Kidney epithelial cell (primary cell): Measurements from ENCODE around the gene NDUFS2. TPM values are rescaled to one million over a fixed set of nuclear protein-coding genes. Genes with fewer than 3 reads are reported as not detected.

ENCODE experiments used
- DNase-seq: peaks from one replicate; pipeline ENCODE4 v3.0.0-alpha.2; 2010; ENCODE audit warnings: low read depth
- H3K27me3 ChIP-seq: 2 replicates; pipeline ENCODE4 v1.6.0; 2011; ENCODE audit warnings: low read length; ENCODE audit not compliant: control insufficient read depth, insufficient read depth
- H3K36me3 ChIP-seq: 2 replicates; pipeline ENCODE4 v1.5.1; 2011; ENCODE audit warnings: low read length; ENCODE audit not compliant: control insufficient read depth, insufficient read depth
- H3K4me3 ChIP-seq: 2 replicates; pipeline ENCODE4 v1.5.1; 2011; ENCODE audit warnings: low read depth, mild to moderate bottlenecking, control low read depth, low read length
- total RNA-seq: library from RNA; depleted of rRNA; stranded (reverse); fragments of >200 nt; gene quantifications from 2 replicates; pipeline ENCODE4 v1.2.3, GENCODE V29; 2015
- TF ChIP-seq, protein P1 (sequence below): IDR thresholded peaks from 2 replicates; pipeline ENCODE4 v1.5.1; 2011; ENCODE audit warnings: mild to moderate bottlenecking, moderate library complexity, low read length, control low read depth, inconsistent platforms; ENCODE audit not compliant: insufficient read depth, poor library complexity, severe bottlenecking

The NDUFS2 gene
- total RNA-seq, 1 donor from 2014 or later, result 96.9 TPM

DNA sequence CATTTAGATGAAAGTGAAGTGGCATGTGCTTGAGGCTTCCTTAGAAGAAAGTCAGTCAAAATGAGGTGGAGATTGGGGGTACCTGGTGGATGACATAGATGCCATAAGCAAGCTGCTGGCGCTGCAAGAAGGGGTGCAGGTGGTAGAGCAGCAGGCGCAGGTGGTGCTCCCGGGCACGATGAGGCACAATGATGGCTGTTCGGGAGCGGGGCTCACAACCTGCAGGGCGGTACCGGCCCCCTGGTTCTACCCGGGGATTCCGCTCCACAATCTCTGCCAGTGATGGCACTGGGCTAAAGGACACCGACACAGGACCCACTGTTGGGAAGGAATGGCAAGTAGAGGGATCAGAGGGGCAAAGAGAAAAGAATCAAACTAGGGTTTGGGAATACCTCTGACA lies 27.3 kb upstream of the NDUFS2 start:
- Histone ChIP-seq H3K27me3 (no peaks in the 10 kb centered on the region), H3K36me3 (peaks cover 2% of the 10 kb centered on the region), H3K4me3 (no peak overlapping the region)
- TF ChIP-seq, protein P1, sequence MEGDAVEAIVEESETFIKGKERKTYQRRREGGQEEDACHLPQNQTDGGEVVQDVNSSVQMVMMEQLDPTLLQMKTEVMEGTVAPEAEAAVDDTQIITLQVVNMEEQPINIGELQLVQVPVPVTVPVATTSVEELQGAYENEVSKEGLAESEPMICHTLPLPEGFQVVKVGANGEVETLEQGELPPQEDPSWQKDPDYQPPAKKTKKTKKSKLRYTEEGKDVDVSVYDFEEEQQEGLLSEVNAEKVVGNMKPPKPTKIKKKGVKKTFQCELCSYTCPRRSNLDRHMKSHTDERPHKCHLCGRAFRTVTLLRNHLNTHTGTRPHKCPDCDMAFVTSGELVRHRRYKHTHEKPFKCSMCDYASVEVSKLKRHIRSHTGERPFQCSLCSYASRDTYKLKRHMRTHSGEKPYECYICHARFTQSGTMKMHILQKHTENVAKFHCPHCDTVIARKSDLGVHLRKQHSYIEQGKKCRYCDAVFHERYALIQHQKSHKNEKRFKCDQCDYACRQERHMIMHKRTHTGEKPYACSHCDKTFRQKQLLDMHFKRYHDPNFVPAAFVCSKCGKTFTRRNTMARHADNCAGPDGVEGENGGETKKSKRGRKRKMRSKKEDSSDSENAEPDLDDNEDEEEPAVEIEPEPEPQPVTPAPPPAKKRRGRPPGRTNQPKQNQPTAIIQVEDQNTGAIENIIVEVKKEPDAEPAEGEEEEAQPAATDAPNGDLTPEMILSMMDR, result no peak
- DNase-seq, result no peak

DNA sequence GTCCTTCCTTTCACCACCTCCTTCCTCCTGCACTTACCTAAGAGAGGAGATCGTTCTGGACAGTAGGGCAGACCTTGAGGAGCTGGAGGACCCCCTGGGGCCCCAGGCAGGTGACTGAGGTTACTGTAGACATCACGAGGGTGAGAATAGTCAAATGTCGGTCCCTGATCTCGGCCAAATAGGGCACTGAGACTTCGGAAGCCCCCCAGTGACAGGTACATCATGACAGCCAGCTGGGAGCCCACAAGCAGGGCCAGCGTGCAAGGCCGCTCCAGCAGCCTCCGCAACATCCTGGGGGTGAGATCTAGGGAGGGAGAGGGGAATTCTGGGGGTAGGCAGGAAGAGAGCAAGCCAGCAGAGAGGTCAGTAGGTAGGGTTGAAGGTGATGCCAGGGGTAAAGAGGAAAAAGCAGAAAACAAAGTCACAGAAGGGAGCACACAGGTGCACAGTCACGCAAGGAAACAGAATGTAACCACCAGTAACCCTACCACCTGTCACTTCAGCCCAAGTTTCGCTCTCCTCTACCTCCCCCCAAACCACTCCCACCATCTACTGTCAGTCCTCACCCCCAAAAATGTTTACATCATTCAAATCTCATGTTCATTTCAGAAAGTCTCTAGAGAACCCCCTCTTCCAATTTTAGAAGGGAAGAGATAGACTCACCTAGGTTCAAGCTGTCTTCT lies 26.3 kb upstream of the NDUFS2 start:
- Histone ChIP-seq H3K4me3 (no peak overlapping the region), H3K36me3 (peaks cover 2% of the 10 kb centered on the region), H3K27me3 (no peaks in the 10 kb centered on the region)
- TF ChIP-seq, protein P1, result no peak
- DNase-seq, result no peak

GRCh38 chr1:161176468-161177111 lies 25.6 kb upstream of the NDUFS2 start:
- no peak for DNase-seq
- TF ChIP-seq, protein P1, result no peak
- Histone ChIP-seq H3K27me3 (no peaks in the 10 kb centered on the region), H3K4me3 (peak overlapping the region; percentile 82), H3K36me3 (peaks cover 2% of the 10 kb centered on the region)

DNA sequence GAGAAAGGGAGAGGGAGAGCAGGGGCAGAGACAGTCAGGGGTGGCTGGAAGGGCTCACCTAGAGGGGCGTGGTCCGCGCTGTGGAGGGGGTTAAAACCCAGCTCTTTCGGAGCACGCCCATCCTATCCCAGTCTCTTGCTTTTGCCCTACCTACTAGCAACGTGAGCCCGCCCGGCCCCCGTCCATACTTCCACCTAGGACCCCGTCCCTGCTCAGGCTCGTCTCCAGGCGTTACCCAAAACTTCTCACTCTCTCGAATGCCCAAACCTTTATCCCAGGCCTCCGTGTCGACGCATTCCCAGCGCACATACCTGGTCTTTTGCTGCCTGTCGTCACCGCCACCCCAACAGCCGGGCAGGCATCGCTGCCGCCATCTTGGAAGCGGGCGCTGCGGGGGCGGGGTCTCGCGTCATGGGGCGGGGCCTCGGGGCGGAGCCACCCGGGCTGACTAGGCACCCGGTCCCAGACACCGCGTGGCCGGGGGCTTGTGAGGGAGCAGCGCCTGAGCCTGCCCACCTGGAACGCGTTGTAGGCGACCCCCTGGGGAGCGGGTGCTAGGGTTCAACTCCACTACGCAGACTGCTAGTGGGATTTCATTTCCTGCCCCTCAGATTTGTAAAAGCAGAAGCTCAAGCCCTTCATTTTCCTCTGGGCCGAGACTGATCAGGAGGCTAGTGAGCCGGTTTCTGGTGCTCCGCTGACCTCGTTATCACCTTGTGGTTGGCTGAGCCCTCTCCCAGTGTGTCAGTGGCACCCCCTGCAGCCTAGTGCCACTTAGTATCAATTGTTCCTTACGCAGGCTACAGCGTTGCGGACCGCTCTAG lies 24.8 kb upstream of the NDUFS2 start, which contains the start of gene B4GALT3:
Gene B4GALT3, minus strand, starts transcription at position 396 of the 824 bp plus-strand sequence. CDS start 1,447 bp downstream, outside the sequence.
- Histone ChIP-seq H3K27me3 (no peaks in the 10 kb centered on the region), H3K4me3 (peak within 1 kb of the TSS; percentile 82), H3K36me3 (no peaks in the 10 kb centered on the region)
- no peak for DNase-seq
- TF ChIP-seq, protein P1, result peak; percentile 12

DNA sequence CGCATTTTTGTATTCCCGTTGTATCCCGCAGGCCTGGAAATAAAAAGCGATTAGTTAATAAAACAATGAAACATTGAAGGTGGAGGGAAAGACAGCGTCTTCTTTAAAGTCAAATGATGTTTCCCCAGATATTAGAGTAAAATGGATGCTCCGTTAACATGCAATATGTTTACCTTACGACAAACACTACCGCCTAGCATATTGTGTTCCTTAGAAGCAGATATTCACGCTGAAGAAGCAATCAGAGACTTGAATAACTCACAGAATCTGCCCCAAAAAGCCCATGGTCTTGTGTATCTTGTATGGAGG lies 24.3 kb upstream of the NDUFS2 start:
- no peaks in the 10 kb centered on the region for H3K27me3 ChIP-seq
- H3K36me3 ChIP-seq, result no peaks in the 10 kb centered on the region
- TF ChIP-seq, protein P1, result no peak
- H3K4me3 ChIP-seq, result peak overlapping the region; percentile 82
- no peak for DNase-seq
